ENCODE data around the gene GPHA2.

Gene GPHA2

GRCh38 chr11:64929625-64930024 lies 6.1 kb downstream of the GPHA2 start:
- DNase-seq = no peak

- DNase-seq = no peak
Observed at GRCh38 chr11:64928957-64929356, 6.7 kb downstream of the GPHA2 start.

- no peak for DNase-seq
Observed at GRCh38 chr11:64926689-64927088, 9.0 kb downstream of the GPHA2 start.

- no peak for DNase-seq
Observed at GRCh38 chr11:64925536-64926436, 9.9 kb downstream of the GPHA2 start.

DNA sequence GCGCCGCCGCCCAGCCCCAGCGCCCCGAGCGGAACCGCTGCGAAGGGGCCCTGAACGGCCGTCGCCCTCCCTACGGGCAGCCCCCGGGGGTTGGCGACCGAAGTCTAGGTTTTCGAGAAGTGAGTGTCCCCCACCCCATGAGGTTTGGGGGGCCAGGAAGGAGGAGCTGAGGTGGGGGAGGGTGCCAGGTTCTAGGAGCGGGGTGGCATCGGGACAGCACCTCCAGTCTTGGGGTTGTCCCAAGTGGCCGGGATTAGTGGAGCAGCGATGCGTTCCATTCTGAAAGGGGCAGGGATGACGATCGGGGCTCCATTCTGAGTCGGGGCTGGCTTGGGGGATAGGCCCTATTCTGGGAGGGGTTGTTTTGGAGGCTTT lies 10.8 kb downstream of the GPHA2 start:
- peak; percentile 62 for DNase-seq

DNA sequence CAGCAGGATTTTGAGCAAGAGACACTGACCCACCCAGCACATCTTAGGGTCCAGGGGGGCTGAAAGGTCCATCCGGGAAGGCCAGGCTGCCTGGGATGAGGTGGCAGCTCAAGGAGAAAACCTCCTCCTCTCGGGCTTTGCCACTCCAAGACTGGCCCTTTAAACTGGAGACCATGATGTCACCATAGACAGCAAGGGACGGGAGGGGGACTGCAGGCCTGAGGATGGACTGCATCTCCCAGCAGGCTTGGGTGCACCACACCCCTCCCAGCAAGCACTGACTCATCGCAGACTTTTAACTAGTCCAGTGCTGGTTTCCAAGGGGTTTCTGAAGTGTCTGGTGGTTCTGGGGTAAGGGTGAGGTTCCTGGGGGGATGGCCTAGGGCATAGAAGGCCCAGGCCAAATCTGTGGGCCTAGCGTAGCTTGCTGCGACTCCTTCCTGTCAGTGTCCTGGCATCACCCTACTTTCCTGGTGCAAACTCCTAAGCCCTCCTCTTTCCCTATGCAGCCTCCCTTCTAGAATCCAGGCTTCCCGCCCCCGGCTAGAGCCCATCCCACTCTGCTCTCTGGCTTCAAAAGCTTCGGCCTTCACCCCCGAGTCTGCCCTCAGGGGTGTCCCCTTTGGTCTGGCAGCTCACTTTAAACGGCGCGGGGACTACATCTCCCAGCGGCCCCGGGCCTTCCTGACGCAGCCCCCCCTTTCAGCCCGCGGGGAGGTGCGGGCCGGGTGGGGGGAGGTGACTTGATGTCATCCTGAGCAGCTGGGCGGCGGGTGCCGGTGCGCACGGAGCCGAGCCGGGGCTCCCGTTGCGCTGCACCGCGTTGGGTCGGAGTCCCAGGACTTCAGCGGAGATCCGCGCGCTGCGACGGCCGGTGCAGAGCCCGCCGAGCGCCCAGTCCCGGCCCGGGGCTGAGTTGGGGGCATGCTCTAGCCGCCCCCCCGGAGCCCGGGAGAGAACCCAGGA lies 11.5 kb downstream of the GPHA2 start, which contains the start of gene PPP2R5B:
TSS of gene PPP2R5B (plus strand) at position 746 of the 966 bp plus-strand sequence. CDS start 1,046 bp downstream, outside the sequence.
- peak; percentile 99 for DNase-seq

DNA sequence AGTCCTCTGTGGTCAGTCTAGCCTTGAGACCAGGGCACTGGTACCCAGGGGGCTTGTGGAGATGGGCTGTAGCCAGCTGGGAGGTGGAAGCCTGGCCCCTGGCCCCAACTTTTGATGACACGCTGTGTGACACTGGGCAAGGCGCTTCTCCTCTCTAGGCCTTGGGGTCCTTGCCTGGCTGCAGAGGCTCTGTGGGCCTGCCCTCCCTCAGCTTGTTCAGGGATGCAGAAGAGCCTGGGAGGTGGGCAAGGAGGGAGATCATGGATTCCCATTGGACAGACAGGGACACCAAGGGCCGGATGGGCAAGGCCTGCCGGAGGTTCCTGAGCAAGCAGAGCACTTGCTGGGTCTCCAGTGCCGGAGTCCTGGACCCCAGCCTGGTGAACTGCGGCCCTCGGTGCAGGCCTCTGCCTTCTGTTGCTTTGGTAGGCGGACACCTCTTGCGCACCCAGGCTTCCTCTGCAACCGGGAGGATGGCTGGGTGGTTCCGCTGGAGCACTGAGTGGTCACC lies 12.5 kb downstream of the GPHA2 start:
- no peak for DNase-seq

DNA sequence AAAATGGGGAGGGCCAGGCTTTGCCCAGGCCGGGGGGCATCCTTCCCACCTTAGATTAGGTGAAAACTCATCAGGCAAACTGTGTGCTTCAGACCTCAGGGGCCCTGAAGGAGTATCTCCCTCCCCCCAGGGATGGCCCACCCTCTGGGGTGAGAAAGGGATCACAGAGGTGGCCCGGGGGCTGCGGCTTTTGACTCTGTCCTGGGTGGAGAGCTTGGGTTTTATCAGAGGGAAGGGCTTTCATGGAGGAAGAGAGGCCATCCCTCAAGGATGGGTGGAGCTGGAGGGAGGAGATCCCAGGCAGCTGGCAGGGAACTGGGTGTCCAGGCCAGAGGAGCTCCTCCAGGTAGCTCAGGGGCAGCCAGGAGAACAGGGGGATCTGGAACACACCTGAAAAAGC lies 14.3 kb downstream of the GPHA2 start:
- no peak for DNase-seq

GRCh38 chr11:64920124-64920523 lies 15.6 kb downstream of the GPHA2 start:
- DNase-seq = no peak

DNA sequence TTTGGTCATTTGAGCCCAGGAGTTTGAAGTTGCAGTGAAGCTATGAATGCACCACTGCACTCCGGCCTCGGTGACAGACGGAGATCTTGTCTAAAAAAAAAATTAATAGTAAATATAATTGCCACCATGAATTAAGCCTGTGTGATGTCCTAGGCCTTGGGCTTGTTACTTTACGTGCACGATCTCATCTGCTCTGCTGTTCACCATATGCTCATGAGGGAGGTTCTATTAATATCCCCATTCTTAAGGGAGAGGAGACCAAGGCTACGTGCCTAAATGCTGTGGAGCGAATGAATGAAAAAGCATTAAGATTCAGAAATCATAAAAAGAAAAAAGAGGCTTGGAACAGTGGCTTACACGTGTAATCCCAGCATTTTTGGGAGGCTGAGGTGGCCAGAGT lies 16.1 kb downstream of the GPHA2 start:
- no peak for DNase-seq

DNA sequence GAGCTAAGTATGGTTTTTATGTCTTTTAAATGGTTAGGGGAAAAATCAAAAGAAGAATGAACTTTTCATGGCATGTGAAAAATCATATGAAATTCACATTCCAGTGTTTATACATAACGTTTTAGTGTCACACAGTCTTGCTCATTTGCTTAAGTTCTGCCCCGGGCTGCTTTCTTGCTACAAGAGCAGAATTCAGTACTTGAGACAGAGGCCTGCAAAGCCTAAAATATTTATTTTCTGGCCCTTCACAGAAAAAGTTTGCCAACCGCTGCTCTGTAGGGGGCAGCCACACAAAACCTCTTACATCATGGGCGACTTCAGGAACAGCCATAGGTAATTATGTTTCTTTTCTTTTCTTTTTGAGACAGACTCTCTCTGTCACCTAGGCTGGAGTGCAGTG lies 17.7 kb downstream of the GPHA2 start:
- no peak for DNase-seq

- no peak for DNase-seq
Observed at GRCh38 chr11:64917663-64917995, 18.1 kb downstream of the GPHA2 start.

GRCh38 chr11:64916775-64917662 lies 18.7 kb downstream of the GPHA2 start, which contains the start of gene ATG2A:
ATG2A (minus strand) TSS chr11:64917209; CDS start chr11:64917135, 74 bp downstream.
- peak; percentile 98 for DNase-seq

DNA sequence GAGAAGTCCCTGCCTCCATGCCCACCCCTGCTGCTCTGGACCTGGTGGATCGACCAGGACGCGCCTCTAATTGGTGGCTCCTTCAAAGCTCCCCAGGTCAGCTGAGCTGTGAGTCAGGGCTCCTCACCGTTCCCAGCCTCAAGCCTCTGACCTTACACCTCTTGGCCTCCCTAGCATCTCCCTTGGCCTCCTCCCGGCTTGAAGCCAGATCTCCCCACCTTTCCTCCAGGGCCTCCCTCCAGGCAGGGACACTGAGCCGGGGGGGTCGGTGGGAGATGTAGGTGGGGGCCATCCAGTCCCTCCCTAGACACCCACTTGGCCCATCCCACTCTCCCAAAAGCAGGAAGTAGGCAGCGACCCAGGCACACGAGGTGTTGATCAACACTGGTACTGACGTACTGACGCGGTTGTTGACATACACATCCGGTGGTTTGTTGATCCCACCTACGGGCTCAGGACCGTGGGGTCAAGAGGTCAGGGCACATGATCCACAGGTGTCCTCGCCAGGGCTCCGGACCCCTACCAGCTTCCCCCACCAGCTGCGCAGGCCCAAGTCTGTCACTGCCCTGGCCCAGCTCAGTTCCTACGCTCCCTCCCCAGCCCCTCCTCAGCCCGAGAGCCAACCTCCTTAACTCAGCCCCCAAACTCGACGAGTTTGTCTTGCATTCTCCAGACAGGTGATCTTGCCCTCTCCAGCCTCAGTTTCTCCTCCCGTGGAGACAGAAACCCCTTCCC lies 19.5 kb downstream of the GPHA2 start:
- peak; percentile 75 for DNase-seq

DNA sequence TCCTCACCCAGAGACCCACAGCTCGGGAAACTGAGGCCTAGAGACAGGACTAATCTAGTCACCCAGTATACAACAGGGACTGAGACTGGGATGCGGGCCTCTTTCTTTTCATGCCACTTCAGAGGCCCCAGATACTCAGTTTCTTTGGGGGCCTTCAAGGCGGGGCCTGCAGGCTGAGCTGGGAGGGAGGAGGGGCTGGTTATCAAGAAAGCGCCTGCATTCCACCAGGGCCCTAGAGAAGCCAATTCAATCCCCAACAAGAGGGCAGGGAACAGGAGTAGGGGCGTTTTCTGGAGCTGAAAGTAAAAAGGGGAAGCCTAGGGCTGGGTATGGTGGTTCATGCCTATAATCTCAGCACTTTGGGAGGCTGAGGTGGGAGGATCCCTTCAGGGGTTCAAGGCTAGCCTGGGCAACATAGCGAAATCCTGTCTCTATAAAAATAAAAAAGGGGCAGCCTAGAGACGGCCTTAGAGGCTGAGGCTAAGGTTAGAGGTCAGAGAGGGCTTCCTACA lies 20.3 kb downstream of the GPHA2 start:
- peak; percentile 43 for DNase-seq

GRCh38 chr11:64914123-64914522 lies 21.6 kb downstream of the GPHA2 start:
- no peak for DNase-seq

DNA sequence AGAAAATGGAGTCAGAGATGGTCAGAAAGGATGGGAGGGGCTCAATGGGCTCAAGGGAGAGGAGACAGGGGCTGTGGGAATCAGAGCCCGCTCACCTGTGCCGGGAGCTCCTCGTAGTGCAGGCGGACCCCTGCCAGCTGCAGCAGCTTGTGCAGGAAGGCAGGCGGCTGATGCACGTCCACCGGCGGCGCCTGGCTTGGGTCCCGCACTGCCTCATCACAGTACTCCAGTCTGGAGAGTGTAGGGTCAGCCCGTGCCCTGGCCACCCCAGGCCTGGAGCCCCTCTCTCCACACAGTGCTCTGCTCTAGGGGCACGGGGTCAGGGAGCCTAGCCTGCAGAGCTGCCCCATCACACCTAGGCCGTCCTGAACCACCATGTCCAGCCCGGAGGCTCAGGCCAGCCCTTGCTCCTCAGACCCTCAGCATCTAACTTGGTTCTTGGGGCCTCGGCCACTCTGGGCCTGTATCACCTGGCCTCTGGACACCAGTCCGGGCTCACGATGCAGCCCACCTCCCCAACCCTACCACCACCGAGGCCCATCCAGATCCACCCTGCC lies 22.4 kb downstream of the GPHA2 start:
- DNase-seq = no peak

- DNase-seq = no peak
Observed at GRCh38 chr11:64911689-64912088, 24.0 kb downstream of the GPHA2 start.

DNA sequence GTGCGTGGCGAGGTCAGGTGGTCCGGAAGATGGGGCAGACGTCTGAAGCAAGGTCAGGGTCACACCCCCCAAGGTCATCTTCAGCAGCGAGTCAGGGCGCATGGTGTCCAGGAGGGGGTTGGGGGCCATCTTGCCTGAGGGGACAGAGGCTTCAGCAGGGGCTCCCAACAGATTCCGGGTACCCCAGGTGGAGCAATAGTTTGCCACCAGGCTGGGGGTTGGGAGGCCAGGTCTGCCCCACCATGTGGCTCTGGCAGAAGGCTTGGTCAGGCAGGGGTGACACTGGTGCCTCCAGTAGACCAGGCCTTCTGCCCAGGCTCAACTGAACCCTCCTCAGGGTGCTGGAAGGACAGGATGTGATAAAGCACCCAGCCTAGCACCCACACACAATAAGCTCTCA lies 24.6 kb downstream of the GPHA2 start:
- no peak for DNase-seq

GRCh38 chr11:64910451-64911093 lies 25.1 kb downstream of the GPHA2 start:
- no peak for DNase-seq

Measured in 8988T (cell line).